Left colon (tissue), 2 donors: ENCODE results near the gene DPAGT1. TPM values are rescaled to one million over a fixed set of nuclear protein-coding genes. Genes with fewer than 3 reads are reported as not detected.
A peak's percentile ranks its signal among the peaks of the same experiment; 100 is the strongest.
"Not testable (repeated sequence)": the region's sequence is repeated elsewhere in the genome, so short reads cannot be mapped to it uniquely, and the experiment has no call there.

Experiments
- ATAC-seq: fragments of 200-7000 bp; cut with Tn5 transposase; one replicate; pipeline ENCODE4 v1.9.1; 2020; ENCODE audit warnings: mild to moderate bottlenecking, moderate library complexity
- DNase-seq, 2 donors: peaks; one replicate each; pipeline ENCODE4 v3.0.0-alpha.2; 2020
- intact Hi-C, 2 donors: fragments of 100-400 bp; cut with DNase I in 1 of 2; cut with micrococcal nuclease in 1 of 2; formaldehyde crosslinking; loops; one replicate each; pipeline versions ENCODE4 v1.11.2 to v1.14.0; 2022; cut with DNase I, micrococcal nuclease
- total RNA-seq, 2 donors: library from RNA; stranded (reverse); fragmentation: NEBNext Ultra II Directional; extraction: Animal tissue kit (Norgen Biotek cat#: 25700); gene quantifications; one replicate each; pipeline ENCODE4 v1.2.1, GENCODE V29; 2021
- donor health status: DM: no; HTN: no; CAD: no.
- donor health status: DM: yes; HTN: yes; CAD: no.

DPAGT1 gene
- total RNA-seq, 2 donors from 2014 or later: 32.4 to 50.3 TPM

- DNase-seq (no peak), ATAC-seq (no peak)
- intact Hi-C loops: no loop called here
Observed at GRCh38 chr11:119118227-119118626, 16.6 kb upstream of the DPAGT1 start.

DNA sequence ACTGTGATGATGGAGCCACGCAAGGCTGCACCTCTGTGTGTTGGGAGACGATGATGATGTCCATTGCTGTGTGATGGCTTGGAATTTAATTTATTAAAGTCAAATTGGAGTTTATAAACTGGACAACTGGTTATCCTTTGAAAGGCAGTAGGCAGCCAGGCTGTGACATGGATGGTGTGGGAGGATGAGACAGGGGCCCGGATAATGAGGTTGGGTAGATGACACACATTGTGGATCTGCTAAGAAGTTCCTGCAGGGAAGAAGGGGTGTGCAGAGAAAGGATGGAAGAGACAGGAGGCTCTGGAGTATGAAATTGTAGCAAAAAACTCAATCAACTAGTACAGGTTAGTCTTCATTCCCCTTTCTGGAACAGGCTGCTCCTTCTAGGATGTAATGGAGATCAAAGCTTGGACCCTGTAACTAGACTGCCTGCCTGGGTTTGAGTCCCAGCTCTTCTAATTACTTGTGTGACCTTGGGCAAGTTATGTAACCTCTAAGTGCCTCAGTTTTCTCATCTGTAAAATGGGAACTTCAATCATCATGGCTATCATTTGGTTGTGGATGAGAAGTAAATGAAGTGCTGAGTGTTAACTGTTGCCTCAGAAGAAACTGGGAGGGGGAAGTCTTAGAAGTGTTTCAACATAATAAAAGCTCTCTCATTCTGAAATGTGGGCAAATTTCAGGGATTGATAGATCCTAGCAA, 15.5 kb upstream of the DPAGT1 start:
- DNase-seq: no peak
- ATAC-seq: no peak
- intact Hi-C loops: no loop called here

DNA sequence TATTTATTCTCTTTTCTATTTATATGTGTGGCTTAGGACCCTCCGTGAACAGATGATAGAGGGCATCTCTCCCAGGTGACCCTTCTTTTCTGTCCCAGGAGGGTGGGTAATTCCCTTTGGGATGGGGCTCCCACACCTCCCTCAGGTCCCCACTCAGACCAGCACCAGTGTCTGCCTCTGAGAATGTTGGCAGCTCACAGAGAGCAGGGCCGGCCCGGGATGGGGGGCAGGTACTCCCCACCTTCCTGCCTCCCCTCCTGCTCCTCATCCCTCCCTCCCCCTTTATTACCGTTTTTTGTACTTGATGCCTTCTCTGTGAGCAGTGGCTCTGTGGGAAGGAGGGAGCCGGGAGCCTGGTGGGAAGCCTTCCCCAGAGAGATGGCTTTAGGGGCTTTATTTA, 14.9 kb upstream of the DPAGT1 start:
- intact Hi-C loops: no loop called here
- ATAC-seq (no peak), DNase-seq (no peak)

GRCh38 chr11:119116235-119116594, 14.6 kb upstream of the DPAGT1 start:
- no peak for DNase-seq
- ATAC-seq: no peak
- intact Hi-C loops: no loop called here

- ATAC-seq: peak; percentile 13
- peak in 1 of 2 donors; percentile 49 for DNase-seq
- intact Hi-C loops: no loop called here
Observed at GRCh38 chr11:119115484-119116234, 14.0 kb upstream of the DPAGT1 start.

GRCh38 chr11:119114351-119114750, 12.7 kb upstream of the DPAGT1 start:
- no peak for ATAC-seq
- no peak for DNase-seq

DNA sequence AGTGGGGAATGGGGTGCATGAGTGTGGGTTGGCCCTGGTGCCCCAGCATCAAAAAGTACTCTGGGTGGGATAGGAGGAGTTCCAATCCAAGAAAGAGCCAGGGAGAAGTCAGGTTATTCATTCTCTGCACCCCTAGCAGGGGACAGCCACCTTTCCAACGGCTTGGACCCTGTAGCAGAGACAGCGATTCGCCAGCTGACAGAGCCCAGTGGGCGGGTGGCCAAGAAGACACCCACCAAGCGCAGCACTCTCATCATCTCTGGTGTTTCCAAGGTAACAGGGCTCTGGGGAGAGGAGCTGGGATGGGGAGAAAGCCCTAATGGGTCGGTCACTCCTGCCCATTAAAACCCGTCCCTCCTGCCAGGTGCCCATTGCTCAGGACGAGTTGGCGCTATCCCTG, 12.1 kb upstream of the DPAGT1 start:
- no peak for ATAC-seq
- intact Hi-C loops: no loop called here
- no peak for DNase-seq

More at GRCh38 chr11:119114351-119114750, 12.7 kb upstream of the DPAGT1 start:
- intact Hi-C loops: no loop called here

GRCh38 chr11:119112314-119113020, 10.8 kb upstream of the DPAGT1 start:
- intact Hi-C loops: no loop called here
- no peak for ATAC-seq
- DNase-seq: no peak

GRCh38 chr11:119111361-119111925, 9.8 kb upstream of the DPAGT1 start:
- intact Hi-C loops: no loop called here

DNA sequence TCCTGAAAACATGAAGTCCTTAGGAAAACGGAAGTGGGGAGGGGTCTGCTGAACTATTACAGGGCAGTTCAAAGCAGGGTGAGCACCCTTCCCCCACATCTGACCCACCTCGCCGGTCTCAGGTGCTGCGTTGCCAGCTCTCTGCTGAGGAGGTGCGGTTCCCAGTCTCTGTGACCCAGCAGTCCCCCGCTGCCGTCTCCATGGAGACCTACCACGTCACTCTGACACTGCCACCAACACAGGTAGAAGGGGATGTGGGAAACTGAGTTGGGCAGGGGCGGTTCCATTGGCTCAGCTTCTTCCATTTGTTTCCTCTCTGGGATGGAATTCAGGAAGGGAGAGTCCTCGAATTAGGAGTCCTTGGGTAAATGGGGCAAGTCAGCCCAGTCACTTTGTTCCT, 8.8 kb upstream of the DPAGT1 start:
- DNase-seq (no peak), ATAC-seq (no peak)
- intact Hi-C loops: no loop called here

More at GRCh38 chr11:119111361-119111925, 9.8 kb upstream of the DPAGT1 start:
- ATAC-seq (no peak), DNase-seq (no peak)

- no peak for DNase-seq
- intact Hi-C loops: no loop called here
- ATAC-seq: no peak
Observed at GRCh38 chr11:119109843-119110242, 8.2 kb upstream of the DPAGT1 start.

GRCh38 chr11:119108857-119109221, 7.2 kb upstream of the DPAGT1 start:
- intact Hi-C loops: no loop called here
- no peak for DNase-seq
- ATAC-seq: peak; percentile 54

- ATAC-seq (peak; percentile 55), DNase-seq (peak; percentile 57 to 60)
- intact Hi-C loops: no loop called here
Observed at GRCh38 chr11:119108146-119108856, 6.6 kb upstream of the DPAGT1 start.

GRCh38 chr11:119107538-119108145, 6.0 kb upstream of the DPAGT1 start:
- intact Hi-C loops: no loop called here
- DNase-seq: no peak
- ATAC-seq: peak; percentile 23

DNA sequence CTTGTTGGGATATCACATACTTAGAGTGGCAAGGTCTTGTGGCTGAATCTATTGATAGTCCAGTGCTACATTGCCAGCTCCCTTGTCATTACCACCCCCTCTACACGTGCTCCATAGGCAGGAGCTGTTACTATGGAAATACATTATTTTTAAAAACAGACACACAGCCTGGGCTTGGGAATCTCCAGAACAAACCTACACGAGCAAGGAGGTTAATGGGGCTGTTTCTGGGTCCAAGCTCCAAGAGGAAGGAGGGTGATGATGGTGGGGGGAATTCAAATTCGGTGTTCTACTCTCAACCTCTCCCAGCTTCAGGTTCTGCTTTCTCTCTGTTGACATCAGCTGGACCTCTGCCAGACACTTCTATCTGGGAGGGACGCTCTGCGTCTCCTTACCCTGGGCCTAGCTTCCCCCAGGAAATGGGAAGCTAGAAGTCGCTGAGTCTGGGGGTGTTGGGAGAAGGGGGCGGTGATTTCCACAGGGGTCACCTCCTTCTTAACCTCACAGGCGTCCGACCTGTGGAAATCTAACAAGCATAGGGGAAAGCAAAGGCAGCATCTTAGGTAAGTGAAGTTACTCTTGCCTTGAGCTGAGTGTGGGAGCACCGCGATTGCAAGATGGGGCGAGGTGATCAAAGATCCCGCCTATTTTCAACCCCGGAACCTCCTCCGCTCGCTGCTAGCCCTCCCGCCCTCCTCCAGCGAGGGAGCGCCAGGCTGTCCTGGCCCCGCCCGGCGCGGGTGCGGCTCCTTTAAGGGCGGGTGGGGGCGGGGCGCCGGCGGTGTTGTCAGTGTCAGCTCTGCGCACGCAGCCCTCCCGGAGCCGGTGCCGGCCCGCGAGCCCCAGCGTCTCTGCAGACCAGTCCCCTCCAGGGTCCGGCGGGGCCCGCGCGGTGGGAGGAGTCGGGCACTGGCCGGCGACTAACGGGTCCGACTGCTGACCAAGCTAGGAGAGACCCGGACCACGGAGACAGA, 5.2 kb upstream of the DPAGT1 start, which contains the start of gene C2CD2L:
Gene C2CD2L, plus strand, starts transcription at position 781 of the 974 bp plus-strand sequence. CDS start 398 bp downstream, outside the sequence.
- ATAC-seq: peak; percentile 80
- intact Hi-C loops: no loop called here
- DNase-seq: peak; percentile 93 to 94

GRCh38 chr11:119103793-119104192, 2.1 kb upstream of the DPAGT1 start:
- ATAC-seq: no peak
- no peak for DNase-seq
- intact Hi-C loops: no loop called here

DNA sequence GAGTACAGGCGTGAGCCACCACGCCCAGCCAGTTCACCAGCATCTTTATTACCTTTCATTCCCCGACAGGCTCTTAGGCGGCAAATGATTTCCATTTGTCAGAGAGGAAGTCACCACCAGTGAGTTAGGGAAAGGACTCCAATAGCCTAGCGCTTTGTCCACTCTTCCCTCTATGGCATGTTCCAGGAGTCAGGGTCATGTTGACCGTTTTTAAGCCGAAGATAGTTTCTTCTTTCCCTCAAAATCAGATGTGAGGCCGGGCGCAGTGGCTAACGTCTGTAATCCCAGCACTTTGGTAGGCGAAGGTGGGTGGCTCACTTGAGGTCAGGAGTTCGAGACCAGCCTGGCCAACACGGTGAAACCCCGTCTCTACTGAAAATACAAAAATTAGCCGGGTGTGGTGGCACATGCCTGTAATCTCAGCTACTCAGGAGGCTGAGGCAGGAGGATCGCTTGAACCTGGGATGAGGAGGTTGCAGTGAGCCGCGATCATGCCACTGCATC, 1.6 kb upstream of the DPAGT1 start:
- intact Hi-C loops, DNase-seq, ATAC-seq: not testable (repeated sequence)
